Stimulated activated CD8-positive, alpha-beta memory T cell treated with anti-CD3 and anti-CD28 coated beads, Interleukin-7, amount 100 ng/mL, for 4 hours (primary cell): ENCODE data around the gene CLPTM1L.
"Not testable (repeated sequence)": the region's sequence is repeated elsewhere in the genome, so short reads cannot be mapped to it uniquely, and the experiment has no call there.

Experiments used
- DNase-seq, 2 donors: peaks; one replicate each; pipeline ENCODE4 v3.0.0-alpha.2; 2020; ENCODE audit warnings: low read depth in 2 of 2

The CLPTM1L gene

DNA sequence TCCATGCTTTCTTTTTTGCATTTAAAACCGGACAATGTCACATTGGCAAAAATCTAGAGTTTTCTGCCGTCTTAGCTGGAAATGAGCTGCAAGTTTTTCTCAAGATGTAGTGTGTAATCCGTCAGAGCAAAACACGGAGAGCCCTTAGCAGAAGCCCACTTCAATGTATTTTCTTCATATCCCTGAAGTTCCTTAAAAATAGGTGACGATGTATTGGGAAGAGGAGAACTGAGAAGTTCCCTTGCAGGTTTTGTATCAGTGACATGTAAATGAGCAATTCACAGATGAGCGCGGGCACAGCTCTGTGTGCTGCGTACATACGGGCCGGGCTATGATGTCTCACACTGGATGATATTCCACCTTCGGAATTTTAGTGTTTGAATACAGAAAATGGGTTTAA lies 14.8 kb upstream of the CLPTM1L start:
- no peak for DNase-seq

GRCh38 chr5:1359031-1359645 lies 14.2 kb upstream of the CLPTM1L start:
- no peak for DNase-seq

DNA sequence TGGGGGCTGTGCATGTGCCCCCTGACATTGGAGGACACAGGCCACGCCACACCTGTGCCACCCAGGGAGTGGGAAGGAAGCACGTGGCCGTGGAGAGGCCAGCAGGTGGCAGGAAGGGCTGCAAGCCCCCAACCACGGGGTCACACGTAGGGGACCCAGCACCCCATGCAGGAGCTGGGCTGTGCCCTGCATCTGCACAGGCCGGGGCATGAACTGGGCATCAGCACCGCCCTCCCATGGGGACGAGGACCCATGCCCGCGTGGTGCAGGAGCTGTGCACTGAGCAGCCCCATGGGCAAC lies 13.8 kb upstream of the CLPTM1L start:
- no peak for DNase-seq

- DNase-seq: no peak
These were observed 13.2 kb upstream of the CLPTM1L start for GRCh38 chr5:1357946-1358725.

- DNase-seq: no peak
These were observed 12.2 kb upstream of the CLPTM1L start for GRCh38 chr5:1356873-1357787.

DNA sequence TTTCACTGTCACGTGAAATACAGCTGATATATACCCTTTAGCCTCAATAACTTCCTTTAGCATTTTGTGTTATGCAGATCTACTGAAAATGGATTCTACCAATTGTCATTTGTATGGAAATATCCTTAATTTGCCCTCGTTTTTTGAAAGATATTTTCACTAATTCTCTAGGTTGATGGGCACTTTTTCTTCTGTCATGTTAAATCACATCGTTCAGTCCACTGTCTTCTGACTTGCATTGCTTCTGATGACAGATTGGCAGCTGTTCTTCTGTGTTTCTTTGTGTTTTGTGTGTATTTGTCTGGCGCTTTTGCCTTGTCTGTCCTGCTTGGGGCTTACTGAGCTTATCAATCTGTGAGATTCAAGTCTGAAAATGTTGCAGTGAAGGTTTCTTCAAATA lies 9.7 kb upstream of the CLPTM1L start:
- DNase-seq: no peak

GRCh38 chr5:1352231-1353219 lies 7.6 kb upstream of the CLPTM1L start:
- DNase-seq: no peak

DNA sequence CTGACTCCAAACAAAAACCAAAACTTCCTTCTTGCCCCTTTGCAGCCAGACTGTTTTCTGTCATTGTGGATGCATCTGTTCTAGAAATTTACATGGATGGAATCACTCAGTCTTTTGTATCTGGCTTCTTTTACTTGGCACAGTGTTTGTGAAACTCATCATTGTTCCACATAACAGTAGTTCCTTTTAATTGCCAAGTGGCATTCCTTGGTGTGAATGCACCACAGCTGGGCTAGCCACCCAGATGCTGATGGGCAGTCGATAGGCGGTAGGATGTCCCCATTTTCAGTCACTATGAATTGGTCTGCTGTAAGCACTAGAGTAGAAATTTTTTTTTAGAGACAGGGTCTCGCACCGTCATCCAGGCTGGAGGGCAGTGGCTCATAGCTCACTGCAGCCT lies 6.3 kb upstream of the CLPTM1L start:
- DNase-seq: no peak

DNA sequence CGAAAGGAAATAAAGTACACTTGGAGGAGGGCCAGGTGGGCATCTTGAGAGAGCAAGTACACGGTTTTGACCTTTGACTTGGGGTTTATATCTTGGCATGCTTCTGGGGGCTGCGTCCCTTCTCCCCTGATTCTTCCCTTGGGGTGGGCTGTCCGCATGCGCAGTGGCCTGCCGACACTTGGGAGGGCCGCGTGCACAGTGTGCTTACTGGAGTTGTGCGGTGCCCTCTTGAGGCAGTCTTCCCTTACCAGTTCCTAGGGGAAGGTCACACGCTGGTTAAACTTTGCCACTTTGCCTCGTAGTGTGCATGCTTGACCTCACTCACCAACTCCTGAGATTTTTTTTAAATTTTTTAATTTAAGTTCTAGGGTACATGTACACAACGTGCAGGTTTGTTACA lies 4.3 kb upstream of the CLPTM1L start:
- no peak for DNase-seq

DNA sequence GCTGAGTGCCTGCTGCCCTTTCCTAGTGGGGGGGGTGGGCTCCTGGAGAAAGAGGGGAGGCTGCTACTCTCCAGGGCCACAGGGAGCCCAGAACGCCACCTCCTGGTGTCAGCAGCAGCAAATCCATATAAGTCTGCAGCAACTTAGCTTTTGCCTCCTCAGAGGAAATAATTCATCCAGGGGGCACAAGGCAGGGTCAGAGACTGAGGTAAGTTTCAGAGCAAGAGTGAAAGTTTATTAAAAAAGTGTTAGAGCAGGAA lies 4.0 kb upstream of the CLPTM1L start:
- DNase-seq: no peak

- no peak for DNase-seq
These were observed 2.7 kb upstream of the CLPTM1L start for GRCh38 chr5:1347571-1347970.

- no peak for DNase-seq
These were observed 1.9 kb upstream of the CLPTM1L start for GRCh38 chr5:1346627-1347440.

DNA sequence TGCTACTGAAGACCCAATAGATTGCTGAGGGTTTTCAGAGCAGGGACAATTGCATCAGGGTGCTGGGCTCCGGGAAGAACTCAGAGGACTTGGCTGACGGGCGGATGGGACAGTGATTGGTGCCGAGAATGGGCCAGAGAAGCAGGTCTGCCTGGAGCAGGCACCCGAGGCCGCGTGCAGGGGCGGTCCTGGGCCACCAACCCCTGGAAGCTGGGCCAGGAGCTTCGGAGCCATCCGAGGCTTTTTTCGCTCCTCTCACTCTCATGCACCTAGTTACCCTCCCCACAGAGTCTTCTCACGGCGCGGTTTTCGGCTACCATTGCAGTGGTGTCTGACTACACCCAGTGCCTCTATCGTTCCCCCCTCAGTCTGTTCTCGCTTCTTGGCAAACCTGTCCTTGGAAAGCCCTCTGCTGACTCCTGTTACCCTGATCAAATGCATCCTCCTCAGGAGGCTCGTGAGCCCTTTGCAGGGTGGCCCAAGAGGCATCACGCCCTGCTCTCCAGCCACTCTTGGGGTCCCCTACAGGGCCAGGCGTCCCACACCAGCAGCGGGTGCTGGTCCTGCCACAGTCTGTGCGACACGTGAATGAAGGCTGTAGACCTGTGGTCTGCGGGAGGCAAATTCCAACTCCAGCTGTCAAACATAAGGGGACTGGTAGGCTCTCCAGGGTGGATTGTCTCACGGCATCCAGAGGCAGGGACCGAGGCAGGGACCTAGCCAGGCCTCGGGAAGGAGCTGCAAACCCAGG lies 1.2 kb upstream of the CLPTM1L start:
- DNase-seq: no peak

GRCh38 chr5:1343931-1344901 lies 683 bp downstream of the CLPTM1L start:
- no peak for DNase-seq

- no peak for DNase-seq
These were observed 1.6 kb downstream of the CLPTM1L start for GRCh38 chr5:1343315-1343751.

DNA sequence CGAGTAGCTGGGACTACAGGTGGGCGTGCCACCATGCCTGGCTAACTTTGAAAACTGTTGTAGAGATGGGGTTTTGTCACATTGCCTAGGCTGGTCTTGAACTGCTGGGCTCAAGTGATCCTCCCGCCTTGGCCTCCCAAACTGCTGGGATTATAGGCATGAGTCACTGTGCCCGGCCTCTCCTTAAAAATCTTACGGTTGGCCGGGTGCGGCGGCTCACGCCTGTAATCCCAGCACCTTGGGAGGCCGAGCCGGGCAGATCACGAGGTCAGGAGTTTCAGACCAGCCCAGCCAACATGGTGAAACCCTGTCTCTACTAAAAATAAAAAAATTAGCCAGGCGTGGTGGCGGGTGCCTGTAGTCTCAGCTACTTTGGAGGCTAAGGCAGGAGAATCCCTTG lies 2.2 kb downstream of the CLPTM1L start:
- DNase-seq: not testable (repeated sequence)

DNA sequence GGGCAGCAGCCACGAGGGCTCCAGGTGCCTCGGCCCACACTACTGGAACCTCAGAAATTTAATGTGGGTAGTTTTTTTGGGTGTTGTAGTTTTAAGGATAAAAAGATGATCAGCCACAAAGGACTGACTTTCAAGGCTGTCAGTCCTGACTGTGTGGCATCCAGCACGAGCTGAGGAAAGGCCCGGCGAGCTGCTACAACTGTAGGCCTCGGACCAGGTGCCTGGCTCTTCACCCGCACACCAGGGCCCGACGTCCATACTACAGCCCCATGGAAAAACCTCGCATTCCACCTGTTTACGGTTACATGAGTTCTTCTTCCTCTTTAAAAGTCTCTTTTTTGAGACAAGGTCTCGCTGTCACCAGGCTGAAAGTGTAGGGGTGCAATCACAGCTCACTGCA lies 2.6 kb downstream of the CLPTM1L start:
- no peak for DNase-seq

DNA sequence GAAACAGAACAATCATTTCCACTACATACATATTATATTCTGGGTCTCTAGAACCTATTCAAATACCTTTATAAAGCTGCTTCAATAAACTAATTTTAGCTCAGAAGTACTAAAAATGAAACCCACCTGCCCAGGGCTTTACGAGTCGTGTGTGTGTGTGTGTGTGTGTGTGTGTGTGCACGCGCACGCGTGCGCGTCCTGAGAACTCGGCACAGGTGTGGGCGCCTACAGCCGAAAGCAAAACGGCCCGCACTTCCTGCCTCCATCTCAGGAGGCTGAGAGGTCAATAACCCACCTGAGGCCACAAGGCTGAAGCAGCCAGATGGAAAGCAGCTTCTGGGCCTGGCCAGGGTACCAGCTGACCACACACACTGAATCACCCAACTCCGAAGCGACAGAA lies 3.0 kb downstream of the CLPTM1L start:
- no peak for DNase-seq

GRCh38 chr5:1339818-1340210 lies 5.1 kb downstream of the CLPTM1L start:
- not testable (repeated sequence) for DNase-seq
